T-cell (primary cell): ENCODE measurements around the gene ADGRG7. TPM values are rescaled to one million over a fixed set of nuclear protein-coding genes. Genes with fewer than 3 reads are reported as not detected.

ENCODE experiments used
- ATAC-seq, 4 experiments: fragments of 200-7000 bp in 3 of 4; fragments of 150-1000 bp in 1 of 4; cut with Tn5 transposase; replicated peaks in 1 of 4; 1 replicate in 3 of 4; 2 replicates in 1 of 4; pipeline ENCODE4 v1.10.0; 2021; ENCODE audit warnings: moderate library complexity in 3 of 4, mild to moderate bottlenecking in 2 of 4, moderate number of reproducible peaks in 1 of 4
- CTCF ChIA-PET, 2 donors: fragments of 300-600 bp; sonication (Branson Sonifier 250); formaldehyde crosslinking; loops; one replicate each; lab custom pipeline; 2022; ENCODE audit warnings: antibody characterized with exemption in 2 of 2; lab: Charles Lee
- POLR2A ChIA-PET, 2 donors: fragments of 300-600 bp; sonication (Branson Sonifier 250); formaldehyde crosslinking; loops; one replicate each; lab custom pipeline; 2022; ENCODE audit warnings: antibody characterized with exemption in 2 of 2; lab: Charles Lee
- DNase-seq, 35 experiments: peaks; one replicate each; pipeline versions ENCODE4 v3.0.0 to v3.0.0-alpha.2; 2013 to 2023
- H3K27ac ChIP-seq: one replicate; pipeline ENCODE4 v1.5.1; 2013; ENCODE audit warnings: low read length
- H3K27me3 ChIP-seq, 2 experiments: replicated peaks in 1 of 2; 1 replicate in 1 of 2; 2 replicates in 1 of 2; pipeline versions ENCODE4 v1.6.1 to v1.7.0; 2013; ENCODE audit warnings: low read length in 1 of 2, mixed read lengths in 1 of 2; ENCODE audit not compliant: control insufficient read depth in 2 of 2, insufficient read depth in 2 of 2; ENCODE audit errors: extremely low read depth in 1 of 2
- H3K36me3 ChIP-seq, 2 donors: 1 replicate in 1 of 2; 2 replicates in 1 of 2; pipeline versions ENCODE4 v1.6.1 to v1.7.0; 2013; ENCODE audit warnings: low read length in 1 of 2; ENCODE audit not compliant: control insufficient read depth in 2 of 2, insufficient read depth in 1 of 2; ENCODE audit errors: extremely low read depth in 1 of 2
- H3K4me1 ChIP-seq, 2 experiments: 1 replicate in 1 of 2; 2 replicates in 1 of 2; pipeline versions ENCODE4 v1.6.1 to v1.7.0; 2013; ENCODE audit warnings: low read length in 2 of 2, mixed read lengths in 1 of 2; ENCODE audit not compliant: insufficient read depth in 2 of 2, control insufficient read depth in 1 of 2; ENCODE audit errors: extremely low read depth in 1 of 2
- H3K4me3 ChIP-seq, 2 donors: 1 replicate in 1 of 2; 2 replicates in 1 of 2; pipeline versions ENCODE4 v1.5.1 to v1.7.0; 2013; ENCODE audit warnings: mild to moderate bottlenecking in 2 of 2, low read length in 1 of 2, moderate library complexity in 1 of 2; ENCODE audit not compliant: control insufficient read depth in 1 of 2; ENCODE audit errors: extremely low read depth in 1 of 2
- H3K9me3 ChIP-seq: 2 replicates; pipeline ENCODE4 v1.7.0; 2013
- H3K27ac Mint-ChIP-seq, 2 donors: one replicate each; pipeline ENCODE4 v1.8.0; 2020 to 2021; ENCODE audit warnings: mild to moderate bottlenecking in 2 of 2, mixed read lengths in 2 of 2
- H3K27me3 Mint-ChIP-seq, 2 donors: one replicate each; pipeline ENCODE4 v1.8.0; 2021 to 2022; ENCODE audit warnings: mixed read lengths in 2 of 2
- H3K36me3 Mint-ChIP-seq: one replicate; pipeline ENCODE4 v1.8.0; 2021; ENCODE audit warnings: mixed read lengths
- H3K4me1 Mint-ChIP-seq, 3 donors: one replicate each; pipeline ENCODE4 v1.8.0; 2020 to 2022; ENCODE audit warnings: mixed read lengths in 3 of 3, mild to moderate bottlenecking in 1 of 3
- H3K4me3 Mint-ChIP-seq, 3 donors: one replicate each; pipeline ENCODE4 v1.8.0; 2020 to 2022; ENCODE audit warnings: mild to moderate bottlenecking in 3 of 3, mixed read lengths in 3 of 3, moderate library complexity in 3 of 3
- H3K9me3 Mint-ChIP-seq, 3 donors: one replicate each; pipeline ENCODE4 v1.8.0; 2020 to 2022; ENCODE audit warnings: mixed read lengths in 3 of 3
- WGBS: methylation state at CpG from one replicate; pipeline ENCODE4 v1.1.5; 2013; ENCODE audit warnings: missing lambda C conversion rate; ENCODE audit not compliant: insufficient coverage; 5-methylcytosine and 5-hydroxymethylcytosine counted together
- total RNA-seq, 35 experiments: library from RNA in 6 of 35; stranded (reverse) in 6 of 35; fragments of 120-200 nt in 1 of 35; gene quantifications; one replicate each; pipeline versions ENCODE4 v1.2.1 to v1.2.4 and lab custom pipeline; 2013 to 2026

Gene ADGRG7
- total RNA-seq, 5 donors from 2014 or later (not counting 1 experiment from before 2014, with no cell fraction given) = not detected

- CTCF ChIA-PET = interaction anchor here in 1 of 2 donors (0.5 kb wide), 1 partner anchor 438 kb away, joined by 3 read pairs; no protein-coding TSS in a partner anchor
- ATAC-seq (no peak), DNase-seq (no peak)
- peaks cover 0 to 5% of the 10 kb centered on the region in 2 experiments for H3K27me3 ChIP-seq
- Mint-ChIP-seq H3K27me3 (peaks cover 10 to 27% of the 10 kb centered on the region in 2 donors), H3K4me3 (no peak overlapping the region), H3K4me1 (no peaks in the 10 kb centered on the region), H3K36me3 (no peaks in the 10 kb centered on the region), H3K27ac (no peak overlapping the region), H3K9me3 (no peaks in the 10 kb centered on the region)
- H3K4me1 ChIP-seq = no peaks in the 10 kb centered on the region
- POLR2A ChIA-PET = no interaction called here
- H3K4me3 ChIP-seq = no peak overlapping the region
- no peak overlapping the region for H3K27ac ChIP-seq
- no peaks in the 10 kb centered on the region for H3K36me3 ChIP-seq
- H3K9me3 ChIP-seq = no peaks in the 10 kb centered on the region
Measured at GRCh38 chr3:100614941-100615340, 5.5 kb downstream of the ADGRG7 start.

DNA sequence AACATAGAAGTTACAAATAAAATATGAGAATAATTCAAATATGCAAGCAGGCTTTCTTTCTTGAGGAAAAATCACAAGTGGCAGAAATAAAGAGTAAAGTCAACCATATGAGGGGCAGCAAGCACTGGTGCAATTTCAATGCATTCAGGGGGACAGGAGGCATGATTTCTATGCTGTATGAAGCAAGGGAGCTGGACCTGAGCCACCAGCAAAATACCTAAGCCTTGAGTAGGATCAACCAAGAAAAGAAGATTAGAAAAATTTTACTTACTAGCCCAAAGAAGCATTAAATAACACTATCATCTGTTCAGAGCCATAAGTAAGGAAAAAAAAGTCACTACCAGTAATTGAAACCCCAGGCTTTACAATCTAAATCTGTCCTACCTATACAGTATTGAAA, 6.3 kb downstream of the ADGRG7 start:
- ChIA-PET CTCF (no interaction called here), POLR2A (no interaction called here)
- no peaks in the 10 kb centered on the region for H3K36me3 Mint-ChIP-seq
- no peaks in the 10 kb centered on the region for H3K9me3 ChIP-seq
- no peaks in the 10 kb centered on the region for H3K4me1 ChIP-seq
- H3K36me3 ChIP-seq = no peaks in the 10 kb centered on the region
- ATAC-seq (no peak), DNase-seq (no peak)
- peaks cover 0 to 1% of the 10 kb centered on the region in 2 experiments for H3K27me3 ChIP-seq
- H3K9me3 Mint-ChIP-seq = no peaks in the 10 kb centered on the region
- no peak overlapping the region for H3K4me3 ChIP-seq
- H3K27ac ChIP-seq = no peak overlapping the region
- H3K27me3 Mint-ChIP-seq = peaks cover 4 to 20% of the 10 kb centered on the region in 2 donors
- H3K27ac Mint-ChIP-seq = no peak overlapping the region
- no peak overlapping the region for H3K4me3 Mint-ChIP-seq
- H3K4me1 Mint-ChIP-seq = no peaks in the 10 kb centered on the region

DNA sequence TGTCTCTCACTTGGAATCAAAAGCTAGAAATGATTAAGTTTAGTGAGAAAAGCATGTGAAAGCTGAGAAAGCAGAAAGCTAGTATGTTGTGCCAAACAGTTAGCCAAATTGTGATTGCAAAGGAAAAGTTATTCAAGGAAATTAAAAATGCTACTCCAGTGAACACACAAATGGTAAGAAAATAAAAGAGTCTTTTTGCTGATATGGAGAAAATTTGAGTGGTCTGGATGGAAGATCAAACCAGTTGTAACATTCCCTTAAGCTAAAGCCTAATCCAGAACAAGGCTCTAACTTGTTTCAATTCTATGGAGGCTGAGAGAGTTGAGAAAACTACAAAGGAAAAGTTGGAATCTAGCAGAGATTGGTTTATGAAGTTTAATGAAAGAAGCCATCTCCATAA, 11.8 kb downstream of the ADGRG7 start:
- Mint-ChIP-seq H3K27me3 (no peaks in the 10 kb centered on the region), H3K4me1 (no peaks in the 10 kb centered on the region), H3K36me3 (no peaks in the 10 kb centered on the region), H3K4me3 (no peak overlapping the region), H3K27ac (no peak overlapping the region), H3K9me3 (peaks cover 0 to 7% (median 3%) of the 10 kb centered on the region in 3 donors)
- H3K4me1 ChIP-seq = no peaks in the 10 kb centered on the region
- H3K9me3 ChIP-seq = no peaks in the 10 kb centered on the region
- no peak for DNase-seq
- no peaks in the 10 kb centered on the region for H3K27me3 ChIP-seq
- CTCF ChIA-PET = no interaction called here
- POLR2A ChIA-PET = interaction anchor here in 1 of 2 donors (0.6 kb wide), 1 partner anchor 96 kb away, joined by 3 read pairs; no protein-coding TSS in a partner anchor
- no peak overlapping the region for H3K4me3 ChIP-seq
- ATAC-seq = no peak
- no peaks in the 10 kb centered on the region for H3K36me3 ChIP-seq
- H3K27ac ChIP-seq = no peak overlapping the region

DNA sequence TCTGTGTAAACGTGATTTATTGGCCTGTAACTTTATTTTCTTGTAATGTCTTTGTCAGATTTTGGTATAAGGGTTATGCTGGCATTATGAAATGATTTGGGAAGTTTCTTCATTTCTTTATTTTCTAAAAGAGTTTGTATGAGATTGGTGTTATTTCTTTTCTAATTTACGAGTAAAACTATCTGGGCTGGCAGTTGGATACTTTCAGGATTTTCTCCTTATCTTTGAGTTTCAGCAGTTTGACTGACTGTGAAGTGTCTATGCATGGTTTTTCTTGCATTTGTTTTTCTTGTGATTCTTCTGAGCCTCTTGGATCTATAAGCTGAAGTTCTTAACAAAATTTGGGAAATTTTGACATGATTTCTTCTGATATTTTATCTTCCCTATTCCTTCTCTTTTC, 18.1 kb downstream of the ADGRG7 start:
- Histone ChIP-seq H3K9me3 (no peaks in the 10 kb centered on the region), H3K4me1 (no peaks in the 10 kb centered on the region), H3K4me3 (no peak overlapping the region), H3K36me3 (no peaks in the 10 kb centered on the region), H3K27me3 (no peaks in the 10 kb centered on the region), H3K27ac (no peak overlapping the region)
- POLR2A ChIA-PET = no interaction called here
- Mint-ChIP-seq H3K27ac (no peak overlapping the region), H3K9me3 (peaks cover 0 to 7% (median 3%) of the 10 kb centered on the region in 3 donors), H3K36me3 (no peaks in the 10 kb centered on the region), H3K27me3 (peaks cover 9 to 12% of the 10 kb centered on the region in 2 donors), H3K4me3 (no peak overlapping the region), H3K4me1 (no peaks in the 10 kb centered on the region)
- WGBS = 70% methylated on average over 2 of the region's 2 CpGs
- DNase-seq (no peak), ATAC-seq (no peak)
- CTCF ChIA-PET = no interaction called here

- Mint-ChIP-seq H3K4me1 (no peaks in the 10 kb centered on the region), H3K9me3 (peaks cover 0 to 3% (median 3%) of the 10 kb centered on the region in 3 donors), H3K27me3 (peaks cover 10 to 12% of the 10 kb centered on the region in 2 donors), H3K4me3 (no peak overlapping the region), H3K36me3 (no peaks in the 10 kb centered on the region), H3K27ac (no peak overlapping the region)
- DNase-seq (no peak), ATAC-seq (no peak)
- H3K27me3 ChIP-seq = peaks cover 0 to 3% of the 10 kb centered on the region in 2 experiments
- no peaks in the 10 kb centered on the region for H3K9me3 ChIP-seq
- ChIA-PET CTCF (no interaction called here), POLR2A (no interaction called here)
- 0% methylated on average over 1 of the region's 3 CpGs for WGBS
- no peaks in the 10 kb centered on the region for H3K4me1 ChIP-seq
- no peak overlapping the region for H3K4me3 ChIP-seq
- no peak overlapping the region for H3K27ac ChIP-seq
- H3K36me3 ChIP-seq = no peaks in the 10 kb centered on the region
Measured at GRCh38 chr3:100629421-100630127, 20.2 kb downstream of the ADGRG7 start.

DNA sequence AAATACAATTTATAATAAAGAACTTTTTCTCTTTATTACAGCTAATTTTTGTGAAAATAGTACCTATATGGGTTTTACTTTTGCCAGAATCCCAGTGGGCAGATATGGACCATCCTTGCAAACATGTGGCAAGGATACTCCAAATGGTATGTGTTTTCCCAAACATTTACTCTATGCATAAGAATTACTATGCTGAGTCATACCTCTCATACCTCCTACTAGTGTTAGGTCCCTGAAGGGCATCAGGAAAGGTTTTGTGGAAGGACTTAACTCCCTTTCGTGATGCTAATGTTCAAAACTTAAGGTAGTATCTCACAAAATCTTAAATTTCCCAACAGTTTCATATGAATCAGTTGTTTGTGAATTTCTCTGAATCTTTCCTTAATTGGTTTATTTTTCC, 21.3 kb downstream of the ADGRG7 start:
- WGBS = no CpG with 5 or more reads among the region's 1 CpG
- H3K27ac Mint-ChIP-seq = no peak overlapping the region
- peaks cover 10 to 12% of the 10 kb centered on the region in 2 donors for H3K27me3 Mint-ChIP-seq
- DNase-seq (no peak), ATAC-seq (no peak)
- H3K27ac ChIP-seq = no peak overlapping the region
- no peaks in the 10 kb centered on the region for H3K36me3 ChIP-seq
- no peak overlapping the region for H3K4me3 Mint-ChIP-seq
- H3K4me1 Mint-ChIP-seq = no peaks in the 10 kb centered on the region
- H3K27me3 ChIP-seq = peaks cover 0 to 5% of the 10 kb centered on the region in 2 experiments
- no peak overlapping the region for H3K4me3 ChIP-seq
- CTCF ChIA-PET = no interaction called here
- no peaks in the 10 kb centered on the region for H3K36me3 Mint-ChIP-seq
- no peaks in the 10 kb centered on the region for H3K9me3 Mint-ChIP-seq
- H3K4me1 ChIP-seq = no peaks in the 10 kb centered on the region
- no peaks in the 10 kb centered on the region for H3K9me3 ChIP-seq
- POLR2A ChIA-PET = interaction anchor here in 1 of 2 donors (0.6 kb wide), 1 partner anchor 302 kb away, joined by 4 read pairs; no protein-coding TSS in a partner anchor
